GM12878 (cell line): ENCODE data around the gene CIP2A. TPM values are rescaled to one million over a fixed set of nuclear protein-coding genes. Genes with fewer than 3 reads are reported as not detected.
A peak's percentile ranks its signal among the peaks of the same experiment; 100 is the strongest.

Experiments
- ATF2 ChIP-seq: IDR thresholded peaks from 2 replicates; pipeline ENCODE4 v1.6.1; 2012; ENCODE audit warnings: low read length, inconsistent platforms
- BACH1 ChIP-seq: fragments of 450-650 bp; IDR thresholded peaks from 2 replicates; pipeline ENCODE4 v1.6.1; 2017; ENCODE audit warnings: mild to moderate bottlenecking, borderline replicate concordance
- BRCA1 ChIP-seq: IDR thresholded peaks from 2 replicates; pipeline ENCODE4 v1.6.1; 2011; ENCODE audit warnings: low read depth, low read length, improper control_type of control experiment
- E2F8 ChIP-seq: fragments of 450-650 bp; IDR thresholded peaks from 2 replicates; pipeline ENCODE4 v1.6.1; 2018; ENCODE audit warnings: mild to moderate bottlenecking, low read depth, moderate library complexity; ENCODE audit not compliant: partially characterized antibody
- FOXM1 ChIP-seq: IDR thresholded peaks from 2 replicates; pipeline ENCODE4 v1.6.1; 2012; ENCODE audit warnings: low read depth, mild to moderate bottlenecking, inconsistent platforms, low read length, moderate library complexity
- HDAC2 ChIP-seq: fragments of 200-600 bp; sonication (generic); IDR thresholded peaks from 2 replicates; pipeline ENCODE4 v1.6.1; 2017
- IKZF2 ChIP-seq, 2 experiments: fragments of 450-650 bp; IDR thresholded peaks; 2 replicates each; pipeline ENCODE4 v1.6.1; 2017; ENCODE audit warnings: mild to moderate bottlenecking in 2 of 2, moderate library complexity in 2 of 2
- NFYA ChIP-seq: IDR thresholded peaks from 2 replicates; pipeline ENCODE4 v1.6.1; 2011; ENCODE audit warnings: low read depth, mild to moderate bottlenecking, low read length, improper control_type of control experiment, borderline replicate concordance
- NKRF ChIP-seq: fragments of 450-650 bp; conservative IDR thresholded peaks from 2 replicates; pipeline ENCODE4 v1.6.1; 2017; ENCODE audit warnings: mild to moderate bottlenecking, moderate library complexity
- RFX5 ChIP-seq: IDR thresholded peaks from 2 replicates; pipeline ENCODE4 v1.6.1; 2011; ENCODE audit warnings: low read depth, low read length, improper control_type of control experiment
- SMAD1 ChIP-seq: fragments of 450-650 bp; IDR thresholded peaks from 2 replicates; pipeline ENCODE4 v1.6.1; 2018; ENCODE audit warnings: mild to moderate bottlenecking, low read depth; ENCODE audit not compliant: partially characterized antibody
- SMC3 ChIP-seq: IDR thresholded peaks from 2 replicates; pipeline ENCODE4 v1.6.1; 2011; ENCODE audit warnings: low read length, improper control_type of control experiment, borderline replicate concordance
- SREBF2 ChIP-seq: IDR thresholded peaks from 2 replicates; pipeline ENCODE4 v1.6.1; 2012; ENCODE audit warnings: mild to moderate bottlenecking, low read length
- TARDBP ChIP-seq: IDR thresholded peaks from 2 replicates; pipeline ENCODE4 v1.6.1; 2016; ENCODE audit warnings: borderline replicate concordance
- TCF7 ChIP-seq: IDR thresholded peaks from 2 replicates; pipeline ENCODE4 v1.6.1; 2014; ENCODE audit warnings: antibody characterized with exemption, borderline replicate concordance
- WRNIP1 ChIP-seq: IDR thresholded peaks from 2 replicates; pipeline ENCODE4 v1.6.1; 2011; ENCODE audit warnings: low read depth, low read length, improper control_type of control experiment, borderline replicate concordance
- YBX1 ChIP-seq: fragments of 450-650 bp; IDR thresholded peaks from 2 replicates; pipeline ENCODE4 v1.6.1; 2016; ENCODE audit warnings: antibody characterized with exemption
- YY1 ChIP-seq: IDR thresholded peaks from 2 replicates; pipeline ENCODE4 v1.6.1; 2011; ENCODE audit warnings: low read depth, mild to moderate bottlenecking, low read length
- ZNF592 ChIP-seq: fragments of 450-650 bp; IDR thresholded peaks from 2 replicates; pipeline ENCODE4 v1.6.1; 2017; ENCODE audit warnings: mild to moderate bottlenecking, moderate library complexity
- polyA plus RNA-seq, 11 experiments: library from polyadenylated mRNA; depleted of rRNA in 4 of 11; unstranded in 6 of 11; stranded (reverse) in 5 of 11; fragments of >200 nt; fragmentation: Nextera tagmentation in 4 of 11; fragmentation: Illumina TruSeq in 1 of 11; extraction: Ambion mirVana in 4 of 11; extraction: Trizol in 1 of 11; gene quantifications; 1 replicate in 1 of 11; 2 replicates in 10 of 11; pipeline versions ENCODE4 v1.2.1 to v1.2.3, GENCODE V29; 2011 to 2016; ENCODE audit warnings: inconsistent platforms in 2 of 11, missing spikeins in 2 of 11, low read depth in 1 of 11
- total RNA-seq, 4 experiments: library from RNA; depleted of rRNA in 3 of 4; stranded (reverse); fragments of >200 nt in 3 of 4; fragmentation: Illumina TruSeq in 1 of 4; extraction: Trizol in 1 of 4; gene quantifications; 2 replicates each; pipeline versions ENCODE4 v1.2.1 to v1.2.3, GENCODE V29; 2013 to 2021

The CIP2A gene
- total and polyA plus RNA-seq, 10 of the 15 experiments (the other 5 are each of a cell fraction or from before 2014, with no cell fraction given), result 12.5 to 29.7 (median 26.5) TPM

GRCh38 chr3:108589081-108589997, at the start of gene CIP2A, which contains the start of gene DZIP3 (continued):
- TF ChIP-seq E2F8 (peak; percentile 82), IKZF2 (IDR thresholded peaks at IDR 0.05) (peak in 1 of 2 experiments; percentile 20; a peak in 1 of 4 replicates), NFYA (no peak), SREBF2 (0 out of 2 replicates have a peak, but pooled peaks have one; percentile 27), TARDBP (no peak), NKRF (peak; percentile 100), SMC3 (0 out of 2 replicates have a peak, but pooled peaks have one; percentile 15), FOXM1 (peak; percentile 9; the same call in 1 of the 2 replicates), SMAD1 (peak; percentile 24), TCF7 (0 out of 2 replicates have a peak, but pooled peaks have one; percentile 17), RFX5 (no peak), YY1 (peak; percentile 70), YBX1 (no peak), BACH1 (no peak), BRCA1 (peak; percentile 76), ZNF592 (no peak), ATF2 (peak; percentile 22), HDAC2 (peak; percentile 96), WRNIP1 (no peak)
